Bone marrow (tissue), 2 donors: Measurements from ENCODE around the gene APLN.

Source experiments
- DNase-seq, 2 donors: peaks; one replicate each; lab custom pipeline; 2025; lab: John Stamatoyannopoulos, UW

The APLN gene

GRCh38 chrX:129654652-129655546 lies at the start of gene APLN:
Gene APLN (minus strand): TSS chrX:129654956. CDS start chrX:129654630, 326 bp downstream.
- no peak for DNase-seq

DNA sequence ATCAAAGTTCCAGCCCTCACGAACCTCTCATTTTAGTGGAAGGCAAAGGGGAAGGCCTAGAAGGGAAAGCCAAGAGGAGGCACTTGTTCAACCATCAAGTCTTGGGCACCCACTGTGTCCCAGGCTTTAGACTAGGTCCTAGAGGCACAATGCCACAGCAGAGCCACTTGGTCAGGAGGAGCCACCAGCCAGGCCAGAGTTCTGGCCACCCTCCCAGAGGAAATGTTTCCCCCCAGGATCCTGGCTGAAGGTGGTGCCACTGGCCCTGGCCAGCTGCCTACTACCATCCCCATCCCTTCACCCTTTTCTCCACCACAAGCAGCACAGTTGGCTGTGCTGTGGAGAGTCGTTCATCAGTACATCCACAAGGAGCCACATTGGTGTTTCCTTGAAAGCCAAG lies 49.7 kb upstream of the APLN start:
- no peak for DNase-seq

- DNase-seq, result no peak
Measured at GRCh38 chrX:129701624-129702069, 46.9 kb upstream of the APLN start.

GRCh38 chrX:129700536-129700935 lies 45.8 kb upstream of the APLN start:
- no peak for DNase-seq

DNA sequence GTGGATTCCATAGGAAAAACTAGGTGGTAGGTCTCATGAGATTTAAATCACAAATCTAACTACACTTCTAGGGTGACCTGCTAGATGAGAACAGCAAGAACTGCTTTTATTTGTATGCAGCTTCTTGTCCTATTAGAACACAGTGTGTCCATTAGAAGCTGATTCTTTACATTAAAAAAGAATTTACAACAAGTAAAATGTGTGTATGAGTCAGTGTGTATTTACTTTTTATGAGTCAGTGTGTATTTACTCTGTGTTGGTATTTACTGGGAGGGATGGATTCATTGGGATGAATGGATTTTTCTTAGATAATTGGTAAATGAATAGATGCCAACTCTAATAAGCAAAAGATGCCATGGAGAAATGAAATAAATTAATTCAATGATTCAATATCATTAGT lies 43.4 kb upstream of the APLN start:
- no peak for DNase-seq

DNA sequence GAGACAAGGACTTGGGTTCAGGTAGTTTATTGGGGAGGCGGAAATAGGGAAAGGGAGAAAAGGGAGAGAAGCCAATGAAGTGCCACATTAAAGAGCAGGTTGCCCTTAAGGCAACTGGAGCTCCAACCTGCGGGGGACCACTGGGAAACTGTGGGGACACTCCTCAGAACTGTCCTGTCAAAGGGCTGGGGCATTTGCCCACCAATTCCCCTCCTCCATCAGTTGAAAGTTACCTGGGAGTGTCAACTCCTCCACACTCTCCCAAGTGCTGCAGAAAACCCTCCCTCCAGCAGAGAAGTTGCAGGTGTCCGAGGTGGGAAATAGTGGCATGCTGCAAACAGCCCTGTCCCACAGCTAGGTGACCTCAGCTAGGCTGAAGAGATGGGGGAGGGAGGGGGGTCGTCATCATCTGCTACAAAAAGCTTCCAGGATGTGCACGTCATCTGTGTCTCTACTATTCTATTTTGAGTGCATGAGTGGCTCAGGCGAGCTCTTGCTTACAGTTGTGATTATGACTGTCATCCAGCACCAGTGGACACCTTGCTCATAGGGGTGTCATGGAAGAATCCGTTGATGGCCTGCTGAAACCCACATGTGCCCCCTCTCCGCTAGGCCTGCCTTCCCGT lies 42.6 kb upstream of the APLN start:
- DNase-seq, result no peak

- DNase-seq, result no peak
Measured at GRCh38 chrX:129696463-129697155, 41.9 kb upstream of the APLN start.

GRCh38 chrX:129695937-129696336 lies 41.2 kb upstream of the APLN start:
- no peak for DNase-seq

DNA sequence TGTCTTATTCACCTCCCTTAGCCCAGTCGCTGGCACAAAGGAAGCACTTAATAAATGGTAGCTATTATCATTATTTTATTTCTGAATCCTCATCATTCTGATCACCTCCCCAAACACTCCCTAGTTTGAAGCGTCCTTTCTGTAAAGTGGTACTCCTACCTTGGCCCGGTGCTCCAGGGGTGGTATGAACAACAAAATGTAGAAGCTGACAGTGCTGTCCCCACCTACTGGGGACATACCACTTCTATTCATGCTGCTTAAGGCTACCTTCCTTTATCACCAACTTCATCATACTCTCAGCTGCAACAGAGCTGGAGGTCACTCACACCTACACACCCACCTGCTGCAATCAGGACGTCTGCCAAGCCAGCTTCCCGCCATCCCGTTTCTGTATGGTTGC lies 40.8 kb upstream of the APLN start:
- no peak for DNase-seq

- DNase-seq, result no peak
Measured at GRCh38 chrX:129694805-129695204, 40.0 kb upstream of the APLN start.

DNA sequence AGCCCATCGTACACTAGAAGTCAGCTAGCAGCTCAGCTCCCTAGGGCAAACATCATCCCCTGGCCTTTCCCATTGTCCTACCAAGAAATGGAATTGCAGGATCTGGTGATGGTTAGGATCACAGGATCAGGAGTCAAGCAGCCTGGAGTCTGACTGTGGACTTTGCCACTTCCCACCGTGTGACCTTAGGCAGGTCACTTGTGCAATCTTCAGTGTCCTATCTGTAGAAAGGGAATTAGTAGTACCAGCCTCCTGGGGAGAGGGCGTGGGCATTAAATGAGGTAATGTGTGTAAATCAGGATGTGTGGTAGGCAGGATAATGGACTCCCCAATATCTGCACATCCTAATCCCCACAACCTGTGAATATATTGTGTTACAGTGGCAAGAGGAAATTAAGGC lies 38.6 kb upstream of the APLN start:
- DNase-seq, result no peak

DNA sequence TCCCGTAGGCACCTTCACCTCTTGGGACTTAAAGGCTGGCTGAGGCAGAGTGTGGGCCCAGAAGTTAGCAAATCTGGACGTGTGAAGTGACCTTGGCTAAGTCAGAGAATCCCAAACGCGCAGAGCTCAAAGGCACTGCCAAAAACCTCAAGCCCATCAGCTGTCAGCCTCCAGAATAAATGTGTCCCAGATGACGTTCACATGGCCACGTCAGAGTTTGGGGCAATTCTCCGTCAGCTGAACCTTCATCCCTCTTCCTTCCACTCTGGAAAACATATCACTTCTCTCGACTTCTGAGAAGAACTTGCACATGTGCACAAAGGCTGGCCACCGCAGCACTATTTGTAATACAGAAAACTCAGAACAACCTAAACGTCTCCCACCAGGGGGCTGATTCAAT lies 35.7 kb upstream of the APLN start:
- no peak for DNase-seq

- no peak for DNase-seq
Measured at GRCh38 chrX:129689796-129690195, 35.0 kb upstream of the APLN start.

DNA sequence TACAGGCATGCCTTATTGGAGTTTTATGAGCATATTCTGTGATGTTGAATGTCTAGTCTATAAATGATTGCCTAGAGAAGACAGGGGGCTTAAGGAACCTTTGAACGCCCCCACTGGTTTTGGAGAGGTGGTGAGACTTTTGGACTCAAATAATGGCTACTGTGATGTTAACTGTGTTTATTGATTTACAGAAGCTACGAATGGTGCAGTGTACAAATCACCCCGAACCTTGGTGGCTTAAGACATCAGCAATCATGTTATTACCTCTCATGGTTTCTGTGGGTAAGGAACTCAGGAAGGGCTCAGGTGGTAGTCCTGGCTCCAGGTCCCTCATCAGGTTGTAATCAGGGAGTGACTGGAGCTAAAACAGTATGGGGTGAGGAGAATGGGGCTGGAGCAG lies 33.3 kb upstream of the APLN start:
- no peak for DNase-seq

DNA sequence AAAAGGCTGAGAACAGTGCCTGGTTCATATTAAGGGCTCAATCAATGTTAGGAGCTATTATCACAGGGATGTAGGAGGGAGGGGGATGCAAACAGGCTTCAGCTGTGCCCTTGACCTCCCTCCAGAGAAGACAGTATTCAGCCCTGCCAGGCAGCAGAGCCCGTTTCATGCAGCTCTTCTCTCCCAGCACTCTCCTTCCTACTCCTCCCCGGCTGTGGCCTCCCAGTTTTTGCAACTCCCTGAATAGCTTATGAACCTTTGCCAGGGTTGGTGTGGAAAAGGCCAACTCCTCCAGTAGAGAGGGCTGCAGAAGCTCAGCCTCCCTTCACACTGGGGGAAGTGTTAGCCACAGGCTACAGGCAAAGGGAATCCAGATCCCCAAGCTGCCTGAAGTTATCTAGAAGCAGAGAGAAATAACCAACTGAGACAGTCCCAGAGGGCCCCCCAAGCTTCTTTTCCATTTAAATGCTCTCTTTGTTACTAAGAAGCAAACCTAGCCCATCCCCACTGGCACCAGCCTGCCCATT lies 31.7 kb upstream of the APLN start:
- no peak for DNase-seq

DNA sequence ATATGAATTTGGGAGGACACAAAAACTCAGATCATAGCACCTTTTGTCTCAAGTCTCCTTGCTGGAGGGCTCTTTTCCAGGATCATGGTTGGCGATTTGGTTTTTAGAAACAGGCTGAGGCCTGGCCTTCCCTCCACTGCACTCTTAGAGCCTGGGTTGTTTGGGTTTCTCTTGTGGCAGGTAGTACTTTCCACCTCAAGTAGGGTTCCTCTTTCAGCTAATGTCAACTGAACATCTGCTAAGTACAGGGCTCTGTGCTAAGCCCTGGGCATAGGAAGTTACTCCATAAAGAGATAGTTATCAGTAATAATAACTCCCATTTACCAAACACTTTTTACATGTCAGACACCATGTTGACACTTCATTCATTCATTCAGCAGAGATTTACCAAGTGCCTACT lies 28.2 kb upstream of the APLN start:
- DNase-seq, result no peak

GRCh38 chrX:129679901-129680300 lies 25.1 kb upstream of the APLN start:
- DNase-seq, result no peak

DNA sequence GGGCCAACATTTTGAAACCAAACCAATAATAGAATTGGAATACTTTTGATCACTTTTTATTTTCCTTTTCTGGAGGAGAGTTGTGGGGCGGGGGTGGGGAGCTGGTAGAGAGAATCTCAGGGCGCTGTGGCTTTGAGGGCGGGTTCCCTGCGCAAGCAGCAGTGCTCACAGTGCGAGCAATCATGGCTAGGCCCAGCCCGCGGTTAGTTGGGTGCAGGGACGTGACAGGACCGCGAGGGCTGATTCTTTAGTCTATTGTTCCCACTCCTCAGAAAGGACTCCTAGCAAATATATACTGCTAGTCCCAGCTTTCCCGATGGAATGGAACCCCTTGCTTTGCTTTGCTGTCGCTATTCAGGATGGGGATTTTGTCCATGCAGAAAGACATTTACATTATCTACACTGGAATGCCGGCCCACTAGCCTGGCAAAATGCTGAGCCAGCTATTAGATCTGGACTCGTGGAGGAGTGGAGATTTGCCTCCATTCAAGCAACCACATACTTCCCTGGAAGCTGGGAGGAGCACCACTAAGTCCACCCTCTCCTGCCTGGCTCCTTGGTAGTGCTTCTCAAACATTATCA lies 23.9 kb upstream of the APLN start:
- DNase-seq, result no peak

GRCh38 chrX:129667412-129667811 lies 12.7 kb upstream of the APLN start:
- no peak for DNase-seq

- no peak for DNase-seq
Measured at GRCh38 chrX:129665916-129666644, 11.3 kb upstream of the APLN start.

- DNase-seq, result no peak
Measured at GRCh38 chrX:129663171-129663570, 8.4 kb upstream of the APLN start.

DNA sequence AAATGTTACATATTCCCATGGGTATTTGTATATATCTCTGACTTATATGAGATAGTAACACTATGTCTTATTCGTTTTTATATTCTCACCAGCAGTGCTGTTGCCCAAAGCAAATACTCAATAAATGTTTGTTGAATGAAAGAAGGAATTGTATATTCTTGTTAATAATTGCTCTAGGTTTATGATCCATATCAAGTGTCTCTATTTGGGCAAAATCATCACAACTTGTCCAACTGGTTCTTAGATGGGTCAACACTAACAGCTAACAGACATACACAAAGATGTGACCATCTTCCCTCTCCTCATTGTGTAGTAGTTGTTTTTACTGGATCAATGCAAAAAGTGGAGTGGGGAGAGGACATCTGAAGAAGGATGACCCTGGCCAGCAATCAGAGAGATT lies 6.6 kb upstream of the APLN start:
- DNase-seq, result no peak
